ENCODE measurements around the gene IFT81.

GRCh38 chr12:110111476-110112334 is 12.5 kb upstream of the IFT81 start:
- TF ChIP-seq CTCF (IDR thresholded peaks at IDR 0.05; ENCODE audit: poor library complexity) (no peak), EZH2phosphoT487 (IDR thresholded peaks at IDR 0.05; ENCODE audit: low read depth, severe bottlenecking, unreplicated experiment) (no peak)
